ENCODE measurements around the gene CD44.

Gene CD44

GRCh38 chr11:35238882-35239281, 99.9 kb downstream of the CD44 start:
- Mint-ChIP-seq H3K27me3 (ENCODE audit: low read depth) (peaks cover 23% of the 10 kb centered on the region), H3K27ac (no peak overlapping the region), H3K4me3 (no peak overlapping the region), H3K36me3 (ENCODE audit: low read depth) (peaks cover 15% of the 10 kb centered on the region), H3K4me1 (ENCODE audit: low read depth) (peaks cover 53% of the 10 kb centered on the region), H3K9me3 (peaks cover 11% of the 10 kb centered on the region)

DNA sequence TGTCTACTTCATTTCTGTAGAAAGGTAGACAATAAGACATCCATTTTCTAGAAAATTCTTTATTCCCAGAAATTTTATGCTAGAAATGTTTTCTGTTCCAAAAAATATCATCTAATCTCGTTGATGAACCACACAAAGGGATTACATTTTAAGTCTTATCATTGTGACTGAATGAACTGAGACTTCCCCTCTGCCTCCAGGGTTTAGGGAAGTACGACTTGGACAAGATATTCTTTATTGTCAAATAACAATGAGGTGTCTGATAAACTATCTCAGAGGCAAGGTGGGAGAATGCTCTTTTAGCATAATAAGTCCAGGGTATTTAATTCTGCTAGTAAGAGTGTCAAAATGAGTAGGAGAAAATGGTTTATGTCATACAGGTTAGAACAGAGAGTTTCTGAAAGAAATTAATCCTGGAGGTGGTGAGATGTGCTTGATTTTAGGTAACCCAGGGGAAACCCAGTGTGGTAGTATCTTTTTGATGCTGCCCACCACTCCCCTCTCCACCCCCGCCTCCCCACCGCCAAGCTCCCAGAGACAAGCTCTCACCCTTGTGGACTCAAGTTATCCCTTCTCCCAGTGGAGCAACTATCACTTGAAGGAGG, 100.6 kb downstream of the CD44 start:
- Mint-ChIP-seq H3K9me3 (peaks cover 4% of the 10 kb centered on the region), H3K27ac (no peak overlapping the region), H3K27me3 (ENCODE audit: low read depth) (peaks cover 26% of the 10 kb centered on the region), H3K4me3 (no peak overlapping the region), H3K36me3 (ENCODE audit: low read depth) (peaks cover 11% of the 10 kb centered on the region), H3K4me1 (ENCODE audit: low read depth) (peaks cover 47% of the 10 kb centered on the region)

- Mint-ChIP-seq H3K27me3 (ENCODE audit: low read depth) (peaks cover 27% of the 10 kb centered on the region), H3K9me3 (no peaks in the 10 kb centered on the region), H3K4me1 (ENCODE audit: low read depth) (peaks cover 34% of the 10 kb centered on the region), H3K4me3 (no peak overlapping the region), H3K36me3 (ENCODE audit: low read depth) (peaks cover 8% of the 10 kb centered on the region), H3K27ac (no peak overlapping the region)
Measured at GRCh38 chr11:35241083-35241482, 102.1 kb downstream of the CD44 start.

GRCh38 chr11:35241531-35241930, 102.6 kb downstream of the CD44 start:
- Mint-ChIP-seq H3K9me3 (no peaks in the 10 kb centered on the region), H3K27me3 (ENCODE audit: low read depth) (peaks cover 27% of the 10 kb centered on the region), H3K27ac (no peak overlapping the region), H3K36me3 (ENCODE audit: low read depth) (peaks cover 10% of the 10 kb centered on the region), H3K4me3 (no peak overlapping the region), H3K4me1 (ENCODE audit: low read depth) (peaks cover 30% of the 10 kb centered on the region)

DNA sequence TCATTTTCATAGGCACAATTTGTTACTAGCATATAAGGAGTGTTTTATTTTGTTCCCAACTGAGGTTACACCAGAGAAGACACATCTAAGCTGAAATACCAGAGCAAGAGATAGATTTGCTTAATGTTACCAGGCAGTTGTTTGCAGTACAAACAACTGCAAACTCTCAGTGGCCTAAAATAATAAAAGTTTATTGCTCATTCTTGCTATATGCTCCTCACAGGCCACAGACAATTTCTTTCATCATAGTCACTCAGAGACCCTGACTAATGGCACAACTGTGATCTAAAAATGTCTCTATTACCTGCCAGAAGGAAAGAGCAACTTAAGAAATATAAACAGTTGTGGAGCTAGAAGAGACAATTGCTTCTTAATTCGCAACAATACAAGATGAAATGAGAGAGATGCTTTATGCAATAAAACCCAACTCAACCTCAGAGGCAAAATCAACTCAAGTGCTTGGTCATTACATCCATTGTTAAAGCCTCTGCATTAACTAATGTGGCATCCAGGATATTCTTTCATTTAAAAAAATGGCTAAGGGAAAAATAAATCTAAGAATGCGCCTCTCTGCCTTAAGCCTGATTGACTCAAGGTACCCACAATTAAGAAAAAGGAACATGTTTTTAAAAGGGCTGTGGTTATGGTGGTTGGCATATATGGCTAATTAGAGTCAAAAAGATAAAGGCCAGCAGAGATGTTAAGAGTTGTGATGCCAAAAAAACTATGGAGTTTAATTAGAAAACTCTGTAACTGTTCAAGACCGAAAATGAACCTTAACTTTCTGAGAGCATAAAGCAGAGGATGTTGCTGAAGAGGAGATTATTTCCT, 103.7 kb downstream of the CD44 start:
- H3K27me3 Mint-ChIP-seq (ENCODE audit: low read depth): peaks cover 27% of the 10 kb centered on the region
- H3K4me3 Mint-ChIP-seq: no peak overlapping the region
- peaks cover 14% of the 10 kb centered on the region for H3K36me3 Mint-ChIP-seq (ENCODE audit: low read depth)
- peaks cover 5% of the 10 kb centered on the region for H3K9me3 Mint-ChIP-seq
- H3K27ac Mint-ChIP-seq: peak overlapping the region; percentile 53
- H3K4me1 Mint-ChIP-seq (ENCODE audit: low read depth): peaks cover 27% of the 10 kb centered on the region

- Mint-ChIP-seq H3K27ac (no peak overlapping the region), H3K4me1 (ENCODE audit: low read depth) (peaks cover 26% of the 10 kb centered on the region), H3K9me3 (peaks cover 14% of the 10 kb centered on the region), H3K4me3 (no peak overlapping the region), H3K36me3 (ENCODE audit: low read depth) (peaks cover 12% of the 10 kb centered on the region), H3K27me3 (ENCODE audit: low read depth) (peaks cover 20% of the 10 kb centered on the region)
Measured at GRCh38 chr11:35243774-35244173, 104.8 kb downstream of the CD44 start.

DNA sequence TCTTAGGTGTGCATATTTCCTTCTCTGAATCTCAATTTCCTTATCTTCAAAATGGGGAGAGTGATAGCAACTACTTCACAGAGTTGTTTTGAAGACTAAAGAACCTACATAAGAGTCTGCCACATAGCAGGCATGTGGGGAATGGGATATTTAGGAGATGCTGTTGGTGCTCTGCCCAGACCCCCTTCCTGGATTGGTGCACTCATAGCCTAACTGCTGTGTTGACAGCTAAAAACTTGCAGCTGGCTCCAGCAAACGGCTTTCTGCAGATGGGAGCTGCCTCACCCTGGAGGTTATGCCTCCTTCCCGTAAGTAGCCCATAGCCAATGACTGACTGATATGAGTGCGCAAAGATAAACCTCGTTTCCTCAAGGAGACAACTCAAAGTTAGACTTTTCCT, 106.1 kb downstream of the CD44 start:
- peaks cover 20% of the 10 kb centered on the region for H3K27me3 Mint-ChIP-seq (ENCODE audit: low read depth)
- peaks cover 26% of the 10 kb centered on the region for H3K4me1 Mint-ChIP-seq (ENCODE audit: low read depth)
- peaks cover 12% of the 10 kb centered on the region for H3K36me3 Mint-ChIP-seq (ENCODE audit: low read depth)
- no peak overlapping the region for H3K4me3 Mint-ChIP-seq
- H3K9me3 Mint-ChIP-seq: peaks cover 21% of the 10 kb centered on the region
- no peak overlapping the region for H3K27ac Mint-ChIP-seq

GRCh38 chr11:35245786-35246185, 106.8 kb downstream of the CD44 start:
- no peak overlapping the region for H3K27ac Mint-ChIP-seq
- H3K36me3 Mint-ChIP-seq (ENCODE audit: low read depth): peaks cover 12% of the 10 kb centered on the region
- H3K4me1 Mint-ChIP-seq (ENCODE audit: low read depth): peaks cover 26% of the 10 kb centered on the region
- no peak overlapping the region for H3K4me3 Mint-ChIP-seq
- peaks cover 21% of the 10 kb centered on the region for H3K9me3 Mint-ChIP-seq
- peaks cover 22% of the 10 kb centered on the region for H3K27me3 Mint-ChIP-seq (ENCODE audit: low read depth)

DNA sequence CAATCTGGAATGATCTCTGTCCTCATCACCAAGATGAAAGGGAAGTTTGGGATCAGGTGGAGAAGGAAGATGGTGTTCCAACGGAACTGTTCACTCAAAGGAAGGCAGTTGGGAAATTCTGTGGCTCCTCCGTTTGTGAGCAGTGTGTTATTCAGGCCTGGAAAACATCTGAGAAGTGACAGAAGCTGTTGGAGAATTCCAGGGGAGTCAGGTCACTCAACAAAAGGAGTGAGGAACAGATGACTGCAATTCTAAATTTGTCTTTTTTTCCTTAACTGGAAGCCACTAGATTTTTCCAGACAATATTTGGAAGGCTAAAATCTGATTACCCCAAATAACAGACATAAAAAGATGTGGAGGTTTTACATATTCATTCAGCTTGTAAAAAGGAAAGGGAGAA, 107.8 kb downstream of the CD44 start:
- Mint-ChIP-seq H3K36me3 (ENCODE audit: low read depth) (peaks cover 12% of the 10 kb centered on the region), H3K4me1 (ENCODE audit: low read depth) (peaks cover 24% of the 10 kb centered on the region), H3K27ac (no peak overlapping the region), H3K9me3 (peaks cover 21% of the 10 kb centered on the region), H3K4me3 (no peak overlapping the region), H3K27me3 (ENCODE audit: low read depth) (peaks cover 20% of the 10 kb centered on the region)

DNA sequence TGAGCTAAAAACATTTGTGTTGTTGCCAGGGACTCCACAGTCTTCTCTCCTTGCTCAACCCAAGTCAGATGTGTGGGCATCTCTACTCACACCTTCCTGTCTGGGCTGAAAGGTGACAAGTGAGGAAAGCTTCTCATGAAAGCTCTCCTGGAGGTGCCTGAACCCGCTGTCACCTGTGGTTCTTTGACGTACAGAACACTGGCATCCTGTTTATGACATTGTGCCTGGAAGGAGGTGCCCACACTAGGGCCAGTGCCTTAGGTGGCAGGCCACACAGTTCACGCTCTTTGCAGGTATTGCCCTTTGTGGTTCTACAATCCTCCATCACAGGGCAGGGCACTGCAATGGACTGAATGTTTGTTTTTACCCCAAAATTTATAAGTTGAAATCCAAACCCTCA, 108.5 kb downstream of the CD44 start:
- Mint-ChIP-seq H3K36me3 (ENCODE audit: low read depth) (peaks cover 12% of the 10 kb centered on the region), H3K9me3 (peaks cover 21% of the 10 kb centered on the region), H3K4me1 (ENCODE audit: low read depth) (peaks cover 20% of the 10 kb centered on the region), H3K4me3 (no peak overlapping the region), H3K27me3 (ENCODE audit: low read depth) (peaks cover 23% of the 10 kb centered on the region), H3K27ac (peak overlapping the region; percentile 45)

GRCh38 chr11:35247863-35248262, 108.9 kb downstream of the CD44 start:
- Mint-ChIP-seq H3K27ac (peak overlapping the region; percentile 49), H3K27me3 (ENCODE audit: low read depth) (peaks cover 23% of the 10 kb centered on the region), H3K4me3 (no peak overlapping the region), H3K9me3 (peaks cover 21% of the 10 kb centered on the region), H3K4me1 (ENCODE audit: low read depth) (peaks cover 16% of the 10 kb centered on the region), H3K36me3 (ENCODE audit: low read depth) (peaks cover 12% of the 10 kb centered on the region)

- Mint-ChIP-seq H3K27ac (no peak overlapping the region), H3K9me3 (peaks cover 21% of the 10 kb centered on the region), H3K4me1 (ENCODE audit: low read depth) (peaks cover 13% of the 10 kb centered on the region), H3K4me3 (no peak overlapping the region), H3K36me3 (ENCODE audit: low read depth) (peaks cover 11% of the 10 kb centered on the region), H3K27me3 (ENCODE audit: low read depth) (peaks cover 19% of the 10 kb centered on the region)
Measured at GRCh38 chr11:35248558-35249323, 109.8 kb downstream of the CD44 start.

GRCh38 chr11:35250192-35250591, 111.2 kb downstream of the CD44 start:
- Mint-ChIP-seq H3K4me3 (no peak overlapping the region), H3K36me3 (ENCODE audit: low read depth) (peaks cover 8% of the 10 kb centered on the region), H3K4me1 (ENCODE audit: low read depth) (peaks cover 13% of the 10 kb centered on the region), H3K27ac (no peak overlapping the region), H3K27me3 (ENCODE audit: low read depth) (peaks cover 23% of the 10 kb centered on the region), H3K9me3 (peaks cover 25% of the 10 kb centered on the region)

DNA sequence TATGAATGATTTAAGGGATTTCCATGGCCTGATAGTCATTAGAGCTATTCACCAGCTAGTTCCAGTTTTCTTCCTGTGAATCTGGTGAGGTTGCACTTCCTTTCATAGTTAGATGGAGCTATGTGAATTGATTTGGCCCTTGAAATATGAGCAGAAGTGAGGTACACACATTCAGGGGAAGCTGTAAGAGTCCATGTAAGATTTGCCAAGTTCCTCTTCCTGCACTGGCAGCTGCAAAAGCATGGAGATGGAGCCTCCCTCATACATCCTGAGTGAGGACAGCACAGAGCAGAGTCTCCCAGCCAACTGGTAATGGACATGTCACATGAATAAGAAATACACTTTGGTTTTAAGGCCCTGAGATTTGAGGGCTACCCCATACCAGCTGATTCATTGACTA, 111.7 kb downstream of the CD44 start:
- H3K27ac Mint-ChIP-seq: no peak overlapping the region
- H3K36me3 Mint-ChIP-seq (ENCODE audit: low read depth): peaks cover 10% of the 10 kb centered on the region
- peaks cover 13% of the 10 kb centered on the region for H3K4me1 Mint-ChIP-seq (ENCODE audit: low read depth)
- peaks cover 28% of the 10 kb centered on the region for H3K9me3 Mint-ChIP-seq
- no peak overlapping the region for H3K4me3 Mint-ChIP-seq
- peaks cover 27% of the 10 kb centered on the region for H3K27me3 Mint-ChIP-seq (ENCODE audit: low read depth)
